ENCODE measurements around the gene STON2. TPM values are rescaled to one million over a fixed set of nuclear protein-coding genes. Genes with fewer than 3 reads are reported as not detected.

The STON2 gene
- total and polyA plus RNA-seq, 2 of the 13 experiments (the other 11 are each of a cell fraction or from before 2014, with no cell fraction given) = 2.1 to 11.0 TPM

GRCh38 chr14:81345781-81346180 is 54.3 kb downstream of the STON2 start (continued):
- no peak for TF ChIP-seq ARNT2 (CRISPR knock-in tag; IDR thresholded peaks at IDR 0.05; ENCODE audit: low read depth)
- TF ChIP-seq ZFP37 (CRISPR knock-in tag; IDR thresholded peaks at IDR 0.05; ENCODE audit: borderline replicate concordance) = no peak
- no peak for TF ChIP-seq ZFP36L1 (CRISPR knock-in tag; IDR thresholded peaks at IDR 0.05)
- no peak for TF ChIP-seq ZNF713 (CRISPR knock-in tag; IDR thresholded peaks at IDR 0.05)
- TF ChIP-seq SKI (IDR thresholded peaks at IDR 0.05; ENCODE audit: partially characterized antibody) = no peak
- TF ChIP-seq ZNF530 (CRISPR knock-in tag; IDR thresholded peaks at IDR 0.05; ENCODE audit: low read depth) = no peak

GRCh38 chr14:81344481-81345160 is 55.5 kb downstream of the STON2 start:
- FAIRE-seq = no peak
- TF ChIP-seq HIC2 (CRISPR knock-in tag; IDR thresholded peaks at IDR 0.05; ENCODE audit: low read depth) = no peak
- TF ChIP-seq ZFP91 (CRISPR knock-in tag; IDR thresholded peaks at IDR 0.05; ENCODE audit: borderline replicate concordance) = no peak
- no peak for TF ChIP-seq HMGA1 (CRISPR knock-in tag; conservative IDR thresholded peaks at IDR 0.05)
- TF ChIP-seq ZNF878 (CRISPR knock-in tag; IDR thresholded peaks at IDR 0.05) = no peak
- TF ChIP-seq MZF1 (CRISPR knock-in tag; IDR thresholded peaks at IDR 0.05; ENCODE audit: borderline replicate concordance) = no peak
- no peak for TF ChIP-seq TEF (CRISPR knock-in tag; IDR thresholded peaks at IDR 0.05)
- TF ChIP-seq ZNF609 (CRISPR knock-in tag; IDR thresholded peaks at IDR 0.05; ENCODE audit: borderline replicate concordance) = no peak
- TF ChIP-seq SATB2 (CRISPR knock-in tag; IDR thresholded peaks at IDR 0.05) = no peak

More at GRCh38 chr14:81344481-81345160, 55.5 kb downstream of the STON2 start:
- in situ Hi-C loops (cut with HindIII; ENCODE audit: extremely low pct_ligation_motif_present, low pct_unique_long_range_greater_than_20kb) (no loop called here), intact Hi-C loops (cut with micrococcal nuclease; ENCODE audit: unreplicated experiment) (no loop called here)
- Histone ChIP-seq H2AFZ (ENCODE audit: low read length) (no peak overlapping the region), H3K36me3 (replicated peaks in 1 of 2; ENCODE audit: control insufficient read depth in 1 of 2, insufficient read depth in 2 of 2, low read length in 2 of 2) (no peaks in the 10 kb centered on the region), H3K27me3 (ENCODE audit: control insufficient read depth in 1 of 2, insufficient read depth in 2 of 2, low read length in 2 of 2) (no peaks in the 10 kb centered on the region), H3K9me3 (ENCODE audit: low read length) (no peaks in the 10 kb centered on the region), H3K4me1 (ENCODE audit: insufficient read depth, low read length) (peaks cover 6% of the 10 kb centered on the region; the same call in 1 of the 2 replicates), H3K4me2 (ENCODE audit: low read depth, low read length) (no peak overlapping the region), H3K9ac (ENCODE audit: insufficient read depth, low read depth, low read length) (no peak overlapping the region), H4K20me1 (ENCODE audit: insufficient read depth, low read length) (no peaks in the 10 kb centered on the region), H3K4me3 (replicated peaks in 1 of 3; ENCODE audit: insufficient read depth in 1 of 3, low read depth in 2 of 3, low read length in 3 of 3) (no peak overlapping the region), H3K79me2 (ENCODE audit: insufficient read depth, low read length) (no peaks in the 10 kb centered on the region), H3K27ac (ENCODE audit: extremely low read length, insufficient read depth, low read length) (no peak overlapping the region)
- POLR2A ChIA-PET = no interaction called here
- no TSS peak for BruUV-seq (replicated peaks)
- no peak for ATAC-seq
- DNase-seq (ENCODE audit: low spot score) = no peak
- CTCF ChIA-PET (ENCODE audit: low intra/inter-chr PET ratio, low total read pairs) = no interaction called here
- 97% methylated on average over 3 of the region's 3 CpGs for WGBS (ENCODE audit: low lambda C conversion rate)
